Rectal smooth muscle tissue (tissue), 1 donor: ENCODE measurements around the gene RBBP8NL.
A peak's percentile ranks its signal among the peaks of the same experiment; 100 is the strongest.

Source experiments
- H3K27ac ChIP-seq: one replicate; pipeline ENCODE4 v1.7.0; 2013; ENCODE audit warnings: low read depth, low read length, inconsistent platforms
- H3K27me3 ChIP-seq: one replicate; pipeline ENCODE4 v1.7.0; 2013; ENCODE audit warnings: low read length; ENCODE audit not compliant: control insufficient read depth, insufficient read depth
- H3K36me3 ChIP-seq: one replicate; pipeline ENCODE4 v1.7.0; 2013; ENCODE audit warnings: low read length; ENCODE audit not compliant: control insufficient read depth, insufficient read depth
- H3K4me1 ChIP-seq: one replicate; pipeline ENCODE4 v1.7.0; 2013; ENCODE audit warnings: low read length; ENCODE audit not compliant: control insufficient read depth, insufficient read depth
- H3K4me3 ChIP-seq: one replicate; pipeline ENCODE4 v1.7.0; 2013; ENCODE audit warnings: low read length
- H3K9ac ChIP-seq: one replicate; pipeline ENCODE4 v1.7.0; 2013; ENCODE audit warnings: low read length

The RBBP8NL gene

DNA sequence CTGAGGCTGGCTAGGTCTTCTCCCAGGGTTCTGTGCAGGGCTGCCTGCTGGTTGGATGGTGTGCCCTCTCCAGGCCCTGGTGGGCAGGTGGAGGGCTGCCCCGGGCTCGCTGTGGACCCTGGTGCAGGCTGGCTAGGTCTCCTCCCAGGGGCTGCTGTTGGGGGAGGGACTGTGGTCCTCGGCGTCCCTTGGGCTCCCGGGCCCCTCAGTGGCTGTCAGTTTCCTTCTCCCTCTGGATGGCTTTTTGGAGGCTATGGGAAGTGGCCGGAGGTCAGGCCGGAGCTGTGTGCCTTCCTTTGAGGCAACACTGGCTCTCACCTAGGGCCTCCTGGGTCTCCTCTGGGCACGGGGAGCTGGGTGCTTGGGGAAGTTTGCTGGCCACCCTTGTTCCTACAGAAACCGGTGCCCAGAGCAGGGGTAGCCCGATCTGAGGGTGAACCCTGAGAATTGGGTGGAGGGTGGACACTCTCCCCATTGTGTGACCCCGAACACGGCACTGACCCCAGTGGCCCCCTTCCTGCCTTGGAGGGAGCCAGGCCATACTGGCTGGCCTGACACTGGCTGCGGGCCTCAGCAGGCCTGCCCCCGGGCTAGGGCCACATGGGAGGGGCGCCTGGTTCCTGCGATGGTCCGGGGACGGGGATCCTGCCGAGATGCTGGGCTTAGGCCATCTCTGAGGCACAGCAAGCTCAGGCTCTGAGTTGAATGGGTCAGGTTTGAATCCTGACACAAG lies 16.4 kb downstream of the RBBP8NL start:
- Histone ChIP-seq H3K27ac (no peak overlapping the region), H3K4me3 (no peak overlapping the region), H3K36me3 (no peaks in the 10 kb centered on the region), H3K27me3 (no peaks in the 10 kb centered on the region), H3K4me1 (peaks cover 12% of the 10 kb centered on the region), H3K9ac (no peak overlapping the region)

DNA sequence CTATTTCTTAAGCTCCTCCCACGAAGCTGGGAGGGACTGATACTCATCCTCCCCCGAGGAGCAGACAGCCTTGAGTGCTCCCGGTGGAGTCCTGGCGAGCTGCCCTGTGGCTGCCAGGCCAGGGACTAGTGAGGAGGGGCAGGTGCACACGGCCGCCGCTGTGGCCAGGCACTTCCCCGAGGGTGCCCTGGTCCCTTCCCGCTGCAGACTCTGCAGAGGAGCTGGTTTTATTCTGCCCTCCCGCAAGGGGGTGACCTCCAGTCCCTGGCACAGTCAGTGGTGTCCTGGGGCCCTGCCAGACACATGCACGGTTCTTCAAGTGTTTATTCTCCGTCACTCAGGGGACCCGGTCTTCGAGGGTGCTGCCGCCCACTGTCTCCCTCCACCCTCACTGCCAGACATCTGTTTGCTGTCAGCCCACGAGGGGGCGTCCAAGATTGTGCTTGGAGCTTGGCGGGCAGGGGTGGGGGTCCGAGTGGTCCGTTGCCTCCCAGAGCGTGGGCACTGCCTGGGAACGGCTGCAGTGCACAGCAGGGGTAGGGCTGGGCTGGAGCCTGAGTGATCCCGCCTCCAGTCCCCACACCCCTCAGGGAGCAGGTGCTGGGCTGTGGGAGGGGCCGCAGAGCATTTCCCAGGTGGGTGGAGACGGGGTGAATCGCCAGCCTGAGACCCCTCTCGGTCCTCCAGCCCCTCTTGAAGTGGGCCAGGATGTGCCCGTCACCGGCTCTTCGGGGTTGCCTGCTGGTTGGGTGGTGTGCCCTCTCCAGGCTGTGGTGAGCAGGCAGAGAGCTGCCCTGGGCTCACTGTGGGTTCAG lies 17.2 kb downstream of the RBBP8NL start:
- Histone ChIP-seq H3K9ac (no peak overlapping the region), H3K36me3 (no peaks in the 10 kb centered on the region), H3K4me3 (peak overlapping the region; percentile 43), H3K27ac (no peak overlapping the region), H3K27me3 (no peaks in the 10 kb centered on the region), H3K4me1 (peaks cover 16% of the 10 kb centered on the region)

DNA sequence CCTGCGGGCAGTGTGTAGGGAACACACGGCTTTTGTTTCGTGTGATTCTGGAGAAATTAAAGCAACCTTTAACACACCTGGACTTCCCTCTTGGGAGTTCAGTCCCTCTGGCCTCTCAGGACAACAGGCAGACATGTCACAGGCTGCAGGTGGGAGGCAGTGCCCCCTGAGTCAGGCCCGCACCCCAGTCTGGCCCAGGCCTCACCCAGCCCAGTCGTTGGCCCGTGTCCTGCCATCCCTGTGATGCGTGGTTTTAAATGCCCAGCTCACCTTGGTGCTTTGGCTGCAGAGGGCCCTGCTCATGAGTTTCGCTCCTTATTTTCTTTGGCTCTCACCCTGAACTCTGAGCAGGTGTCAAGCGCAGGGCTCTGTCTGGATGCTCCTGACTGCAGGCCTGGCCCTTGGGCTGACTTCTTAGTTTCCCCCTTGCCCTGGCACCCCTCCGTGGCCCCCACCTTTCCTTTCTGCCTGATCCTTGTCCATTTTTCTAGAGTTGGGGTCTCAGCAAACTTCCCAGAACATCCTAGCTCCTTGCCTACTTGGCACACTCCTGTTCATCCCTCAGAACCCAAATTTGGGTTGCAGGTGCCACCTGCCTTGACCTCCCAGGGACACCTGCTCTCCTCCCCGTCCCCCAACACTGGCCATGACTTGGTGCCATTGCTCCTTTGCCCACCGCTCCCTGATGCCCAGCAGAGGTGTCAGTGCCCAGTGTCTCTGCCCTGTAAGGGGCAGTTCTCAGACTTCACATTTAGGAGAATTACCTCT lies 18.1 kb downstream of the RBBP8NL start:
- no peaks in the 10 kb centered on the region for H3K27me3 ChIP-seq
- no peaks in the 10 kb centered on the region for H3K36me3 ChIP-seq
- H3K9ac ChIP-seq: no peak overlapping the region
- peaks cover 16% of the 10 kb centered on the region for H3K4me1 ChIP-seq
- peak overlapping the region; percentile 5 for H3K4me3 ChIP-seq
- no peak overlapping the region for H3K27ac ChIP-seq

DNA sequence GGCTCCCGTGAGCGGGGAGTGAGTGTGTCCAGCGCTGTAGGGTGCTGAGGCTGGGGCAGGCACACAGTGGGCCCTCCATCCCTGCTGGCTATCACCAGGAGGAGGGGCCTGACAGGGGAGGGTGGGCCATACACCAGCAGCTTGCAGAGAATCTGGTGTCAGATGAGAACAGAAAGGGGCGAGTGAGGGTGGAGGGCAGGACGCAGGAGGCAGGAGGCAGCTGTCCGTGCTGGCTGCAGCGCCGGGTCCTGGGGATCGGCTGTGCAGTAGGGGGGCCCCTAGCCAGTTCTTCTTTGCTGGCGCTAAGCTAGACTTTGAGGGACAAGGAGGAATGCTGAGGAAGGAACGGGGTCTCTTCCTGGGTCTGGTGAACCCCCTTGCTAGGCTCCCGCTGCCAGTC lies 18.7 kb downstream of the RBBP8NL start:
- Histone ChIP-seq H3K36me3 (no peaks in the 10 kb centered on the region), H3K9ac (no peak overlapping the region), H3K27ac (no peak overlapping the region), H3K4me3 (no peak overlapping the region), H3K4me1 (peaks cover 16% of the 10 kb centered on the region), H3K27me3 (no peaks in the 10 kb centered on the region)

DNA sequence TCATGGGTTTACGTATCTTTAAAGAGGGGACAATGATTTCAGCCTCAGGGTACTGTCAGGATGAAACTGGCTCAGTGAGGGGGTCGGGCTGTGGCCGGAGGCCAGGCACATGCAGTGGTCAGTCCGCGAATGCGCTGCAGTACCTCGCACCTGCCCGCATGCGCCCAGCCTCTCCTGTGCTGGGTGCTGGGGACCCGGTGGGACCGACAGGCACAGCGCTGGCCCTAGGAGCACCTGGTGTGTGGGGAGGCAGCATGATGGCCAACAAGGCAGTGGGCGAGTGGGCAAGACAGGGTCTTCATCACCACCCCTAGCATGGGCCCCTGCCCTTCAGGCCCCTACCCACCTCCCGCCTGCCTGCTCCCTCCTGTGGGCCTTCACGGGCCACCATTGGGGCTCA lies 19.3 kb downstream of the RBBP8NL start:
- Histone ChIP-seq H3K27ac (no peak overlapping the region), H3K27me3 (no peaks in the 10 kb centered on the region), H3K36me3 (no peaks in the 10 kb centered on the region), H3K4me3 (peak overlapping the region; percentile 65), H3K4me1 (peaks cover 16% of the 10 kb centered on the region), H3K9ac (no peak overlapping the region)

DNA sequence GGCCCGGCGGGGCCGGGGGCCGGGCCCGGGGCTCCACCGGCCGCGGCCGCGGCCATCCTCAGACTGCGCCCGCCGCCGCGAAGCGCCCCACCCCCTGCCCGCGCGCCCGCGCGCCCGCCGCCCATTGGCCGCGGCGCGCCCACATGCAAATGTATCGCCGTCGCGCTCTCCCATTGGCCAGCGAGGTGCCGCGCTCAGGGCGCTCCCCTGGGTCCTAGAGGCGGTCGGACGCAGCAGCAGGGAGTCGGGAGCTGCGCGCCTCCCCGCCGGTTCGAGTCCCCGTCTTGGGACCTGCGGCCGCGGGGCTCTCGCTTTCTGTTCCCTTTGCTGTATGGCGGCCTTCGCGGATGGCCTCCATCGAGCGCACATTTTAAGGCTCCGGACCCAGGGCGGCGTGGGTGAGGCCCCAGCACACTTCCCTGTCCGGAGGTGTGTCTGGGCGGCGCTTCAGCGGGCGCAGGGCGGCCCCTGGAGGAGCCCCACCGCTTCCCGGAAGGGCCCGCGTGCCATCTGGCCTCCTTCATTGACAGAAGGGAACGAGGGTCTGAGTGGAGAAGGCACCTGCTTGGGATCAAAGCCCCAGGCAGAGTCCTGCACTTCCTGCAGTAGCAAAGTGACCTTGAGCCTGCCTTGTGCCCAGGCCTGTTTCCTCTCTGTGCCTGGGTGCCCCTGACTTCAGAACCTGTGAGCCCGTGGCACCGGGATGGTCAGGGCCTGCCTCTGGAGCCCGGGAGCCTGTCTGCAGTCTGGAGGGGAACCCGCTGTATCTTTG lies 19.9 kb downstream of the RBBP8NL start, which contains the start of gene CABLES2:
TSS of gene CABLES2 (minus strand) at position 65 of the 772 bp plus-strand sequence. CDS start at position 56, 9 bp downstream.
- no peaks in the 10 kb centered on the region for H3K36me3 ChIP-seq
- H3K4me1 ChIP-seq: peaks cover 16% of the 10 kb centered on the region
- H3K27me3 ChIP-seq: no peaks in the 10 kb centered on the region

DNA sequence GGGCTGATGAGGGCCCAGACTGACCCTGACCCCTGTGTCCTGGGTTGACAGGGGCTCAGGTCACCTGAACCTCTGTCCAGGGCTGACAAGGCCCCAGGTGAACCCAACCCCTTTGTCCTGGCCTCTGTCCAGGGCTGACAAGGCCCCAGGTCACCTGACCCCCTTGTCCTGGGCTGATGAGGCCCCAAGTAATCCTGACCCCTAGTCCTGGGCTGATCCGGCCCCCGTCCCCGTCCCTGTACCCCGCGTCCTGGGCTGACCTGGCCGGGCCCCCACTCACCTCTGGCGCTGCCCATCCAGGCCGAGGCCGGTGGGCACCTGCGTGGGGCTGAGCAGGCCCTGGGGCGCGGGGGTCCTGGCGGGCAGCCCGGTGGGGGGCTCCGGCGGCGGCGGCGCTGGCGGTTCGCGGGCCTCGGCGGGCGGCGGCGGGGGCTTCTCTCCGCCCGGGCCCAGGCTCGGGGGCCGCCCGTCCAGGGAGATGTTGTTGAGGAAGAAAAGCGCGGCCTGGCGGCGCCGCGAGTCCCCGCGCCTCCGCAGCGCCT lies 20.6 kb downstream of the RBBP8NL start:
- no peak overlapping the region for H3K27ac ChIP-seq
- peaks cover 16% of the 10 kb centered on the region for H3K4me1 ChIP-seq
- peak overlapping the region; percentile 88 for H3K4me3 ChIP-seq
- no peaks in the 10 kb centered on the region for H3K36me3 ChIP-seq
- H3K9ac ChIP-seq: peak overlapping the region; percentile 54
- no peaks in the 10 kb centered on the region for H3K27me3 ChIP-seq

More for the DNA sequence above, 19.9 kb downstream of the RBBP8NL start, which contains the start of gene CABLES2:
- H3K4me3 ChIP-seq: peak within 1 kb of the TSS; percentile 88
- H3K27ac ChIP-seq: no peak within 1 kb of the TSS
- peak within 1 kb of the TSS; percentile 54 for H3K9ac ChIP-seq

DNA sequence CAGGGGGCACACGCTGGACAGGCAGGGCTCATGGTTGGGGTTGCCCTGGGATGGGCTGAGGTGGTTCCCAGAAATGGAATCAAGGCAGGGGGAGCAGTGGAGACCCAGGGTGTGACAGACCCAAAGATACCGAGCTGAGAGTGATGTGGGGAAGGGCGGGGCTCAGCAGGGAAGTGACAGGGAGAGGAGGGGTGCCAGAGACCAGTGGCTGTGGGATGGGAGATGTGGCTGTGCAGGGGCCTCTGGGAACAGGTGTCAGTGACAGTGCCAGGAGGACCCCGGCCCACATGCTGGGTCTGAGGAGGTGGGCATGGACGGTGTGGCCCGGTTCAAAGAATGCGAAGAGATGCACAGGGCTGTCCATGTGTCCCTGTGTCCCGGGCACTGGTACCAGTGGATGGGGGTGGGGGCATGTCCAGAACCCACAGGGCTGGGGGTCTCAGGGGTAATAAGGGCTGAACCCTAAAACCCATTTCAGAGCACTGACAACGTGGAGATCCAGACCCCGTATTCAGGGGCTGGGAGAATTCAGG lies 21.3 kb downstream of the RBBP8NL start:
- H3K4me1 ChIP-seq: peaks cover 16% of the 10 kb centered on the region
- H3K9ac ChIP-seq: peak overlapping the region; percentile 54
- no peak overlapping the region for H3K27ac ChIP-seq

DNA sequence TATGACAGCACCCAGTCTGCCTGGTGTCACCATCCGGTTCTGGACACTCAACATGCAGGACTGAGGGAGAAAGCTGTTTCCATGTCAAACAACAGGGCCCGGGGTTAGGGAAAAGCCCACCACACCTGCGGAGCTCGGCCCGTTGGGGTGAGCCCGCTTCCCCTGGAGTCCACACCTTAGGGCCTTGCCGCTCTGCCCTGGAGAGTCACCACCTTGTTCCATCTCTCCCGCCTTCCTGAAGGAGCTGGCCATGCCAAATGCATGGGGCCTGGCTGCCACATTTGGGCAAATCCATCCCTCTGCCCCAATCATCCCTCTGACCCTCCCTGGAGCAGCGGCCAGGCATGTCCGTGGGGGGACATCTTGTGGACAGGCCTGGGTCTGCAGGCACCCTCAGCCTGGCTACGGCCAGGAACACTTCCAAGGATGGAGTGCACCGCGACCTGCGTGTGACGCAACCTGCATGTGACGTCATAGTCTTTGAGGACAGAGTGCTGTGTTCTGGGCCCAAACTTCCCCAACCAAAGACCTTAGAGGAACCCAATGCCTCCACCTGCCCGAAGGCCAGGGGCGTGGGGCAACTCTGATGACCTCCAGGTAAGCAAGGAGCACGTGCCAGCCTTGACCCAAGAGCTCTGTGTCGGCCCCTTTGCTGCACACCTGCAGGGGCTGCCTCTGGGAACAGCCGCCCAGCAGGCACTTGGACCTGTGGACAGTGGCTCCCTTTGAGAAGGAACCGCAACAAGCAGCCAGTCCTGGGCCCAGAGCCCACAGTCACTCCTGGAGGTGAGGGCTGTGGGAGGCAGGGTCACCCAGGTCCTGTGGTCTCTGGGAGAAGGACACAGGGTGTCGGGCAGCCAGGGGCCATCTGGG lies 22.0 kb downstream of the RBBP8NL start:
- Histone ChIP-seq H3K9ac (no peak overlapping the region), H3K4me1 (peaks cover 13% of the 10 kb centered on the region), H3K27ac (no peak overlapping the region), H3K27me3 (no peaks in the 10 kb centered on the region), H3K4me3 (peak overlapping the region; percentile 88), H3K36me3 (no peaks in the 10 kb centered on the region)

More for the DNA sequence above, 21.3 kb downstream of the RBBP8NL start:
- H3K27me3 ChIP-seq: no peaks in the 10 kb centered on the region
- peak overlapping the region; percentile 88 for H3K4me3 ChIP-seq
- H3K36me3 ChIP-seq: no peaks in the 10 kb centered on the region

DNA sequence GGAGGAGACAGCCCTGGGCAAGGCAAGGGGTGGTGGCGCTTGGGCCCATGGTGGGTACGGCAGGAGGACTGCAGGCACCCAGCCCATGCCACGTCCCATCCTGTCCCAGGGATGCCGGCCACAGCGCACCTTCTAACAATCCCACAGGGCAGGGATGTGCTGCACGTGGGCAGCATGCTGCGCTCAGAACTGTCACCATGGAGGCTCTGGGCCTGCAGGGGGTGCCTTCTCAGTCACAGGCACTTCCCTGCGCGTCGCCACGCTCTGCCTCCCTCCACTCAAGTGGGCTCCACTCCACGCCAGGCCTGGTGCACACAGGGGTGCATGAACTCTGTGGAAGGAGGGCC lies 22.6 kb downstream of the RBBP8NL start:
- Histone ChIP-seq H3K27me3 (no peaks in the 10 kb centered on the region), H3K27ac (no peak overlapping the region), H3K36me3 (no peaks in the 10 kb centered on the region)

More for the DNA sequence above, 22.6 kb downstream of the RBBP8NL start:
- peaks cover 13% of the 10 kb centered on the region for H3K4me1 ChIP-seq
- H3K4me3 ChIP-seq: no peak overlapping the region
- no peak overlapping the region for H3K9ac ChIP-seq
